NB4 (cell line): ENCODE data around the gene RPRD2.

ENCODE experiments used
- POLR2A ChIP-seq: IDR thresholded peaks from 2 replicates; pipeline ENCODE4 v1.6.1; 2011; ENCODE audit warnings: mild to moderate bottlenecking; ENCODE audit not compliant: insufficient read length; ENCODE audit errors: extremely low read depth
- TF ChIP-seq, protein P1 (sequence below): IDR thresholded peaks from one replicate; pipeline ENCODE4 v1.5.1; 2012; ENCODE audit warnings: low read depth, low read length

DNA sequence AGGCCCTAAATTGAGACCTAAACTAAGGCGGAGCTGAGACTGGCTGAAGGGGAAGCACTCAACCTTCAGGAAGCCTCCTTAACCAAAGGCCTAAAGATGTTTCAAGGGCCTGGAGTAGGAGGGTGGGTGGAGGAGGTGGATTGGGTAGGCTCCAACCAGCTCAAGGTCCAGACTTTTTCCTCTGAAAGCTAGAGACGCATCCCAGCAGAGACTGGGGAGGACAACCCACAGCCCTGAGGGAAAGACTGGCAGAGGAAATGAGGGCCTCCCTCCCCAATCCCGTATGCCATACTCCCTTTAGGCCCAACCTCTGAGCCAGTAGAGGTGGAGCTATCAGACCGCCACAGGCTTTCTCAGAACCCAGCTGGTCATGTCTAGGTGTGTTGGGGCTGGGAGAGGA lies 145.0 kb downstream of the RPRD2 start:
- TF ChIP-seq POLR2A: no peak
- TF ChIP-seq, protein P1, sequence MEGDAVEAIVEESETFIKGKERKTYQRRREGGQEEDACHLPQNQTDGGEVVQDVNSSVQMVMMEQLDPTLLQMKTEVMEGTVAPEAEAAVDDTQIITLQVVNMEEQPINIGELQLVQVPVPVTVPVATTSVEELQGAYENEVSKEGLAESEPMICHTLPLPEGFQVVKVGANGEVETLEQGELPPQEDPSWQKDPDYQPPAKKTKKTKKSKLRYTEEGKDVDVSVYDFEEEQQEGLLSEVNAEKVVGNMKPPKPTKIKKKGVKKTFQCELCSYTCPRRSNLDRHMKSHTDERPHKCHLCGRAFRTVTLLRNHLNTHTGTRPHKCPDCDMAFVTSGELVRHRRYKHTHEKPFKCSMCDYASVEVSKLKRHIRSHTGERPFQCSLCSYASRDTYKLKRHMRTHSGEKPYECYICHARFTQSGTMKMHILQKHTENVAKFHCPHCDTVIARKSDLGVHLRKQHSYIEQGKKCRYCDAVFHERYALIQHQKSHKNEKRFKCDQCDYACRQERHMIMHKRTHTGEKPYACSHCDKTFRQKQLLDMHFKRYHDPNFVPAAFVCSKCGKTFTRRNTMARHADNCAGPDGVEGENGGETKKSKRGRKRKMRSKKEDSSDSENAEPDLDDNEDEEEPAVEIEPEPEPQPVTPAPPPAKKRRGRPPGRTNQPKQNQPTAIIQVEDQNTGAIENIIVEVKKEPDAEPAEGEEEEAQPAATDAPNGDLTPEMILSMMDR: no peak
